Hematopoietic multipotent progenitor cell treated with erythropoietin and hydrocortisone succinate and interleukin-3 and kit ligand, for 17 days (in vitro differentiated cells): Measurements from ENCODE around the gene BCORL1.

Experiments
- DNase-seq: peaks from one replicate; pipeline ENCODE4 v3.0.0-alpha.2; 2015; ENCODE audit warnings: low spot score

The BCORL1 gene

GRCh38 chrX:130097507-130098209, 115.2 kb downstream of the BCORL1 start:
- peak; percentile 59 for DNase-seq

GRCh38 chrX:130098210-130098552, 115.7 kb downstream of the BCORL1 start:
- no peak for DNase-seq

DNA sequence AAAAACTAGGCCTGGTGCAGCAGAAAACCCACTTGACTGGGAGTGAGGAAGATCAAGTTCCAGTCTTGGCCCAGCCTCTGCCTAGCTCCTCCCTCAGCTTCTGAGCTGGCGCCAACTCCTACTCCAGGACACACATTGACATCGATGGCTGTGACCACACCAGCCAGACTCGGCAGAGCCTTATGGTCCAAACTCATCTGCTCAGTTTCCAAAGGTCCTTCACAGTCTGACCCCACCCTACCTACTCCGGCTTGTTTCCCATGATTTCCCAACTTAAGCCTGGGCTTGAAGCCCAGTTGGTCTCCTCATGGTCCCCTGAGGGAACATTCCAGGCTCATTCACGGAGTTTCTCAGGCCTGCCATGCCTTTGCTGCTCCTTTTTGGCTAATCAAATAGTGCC, 117.7 kb downstream of the BCORL1 start:
- no peak for DNase-seq

DNA sequence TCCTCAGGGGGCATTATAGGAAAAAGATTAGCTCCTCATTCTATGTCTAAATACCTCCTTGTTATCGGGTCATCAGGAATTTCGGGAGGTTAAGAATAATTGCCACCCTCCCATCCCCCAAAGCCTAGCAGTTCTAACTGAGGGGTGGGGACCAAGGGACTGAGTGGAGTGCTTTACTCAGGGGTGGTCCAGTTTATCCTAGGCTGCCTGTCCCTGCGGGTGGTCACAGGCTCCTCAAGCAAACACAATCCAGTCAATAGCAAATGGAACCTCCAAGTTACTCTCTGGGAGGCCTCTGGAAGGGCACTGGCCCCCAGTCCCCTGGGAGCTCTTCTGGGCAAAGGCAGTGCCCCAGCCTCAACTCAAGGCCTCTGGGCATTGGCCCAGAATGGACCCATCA, 121.2 kb downstream of the BCORL1 start:
- DNase-seq: no peak

GRCh38 chrX:130105244-130105643, 122.8 kb downstream of the BCORL1 start:
- DNase-seq: no peak

DNA sequence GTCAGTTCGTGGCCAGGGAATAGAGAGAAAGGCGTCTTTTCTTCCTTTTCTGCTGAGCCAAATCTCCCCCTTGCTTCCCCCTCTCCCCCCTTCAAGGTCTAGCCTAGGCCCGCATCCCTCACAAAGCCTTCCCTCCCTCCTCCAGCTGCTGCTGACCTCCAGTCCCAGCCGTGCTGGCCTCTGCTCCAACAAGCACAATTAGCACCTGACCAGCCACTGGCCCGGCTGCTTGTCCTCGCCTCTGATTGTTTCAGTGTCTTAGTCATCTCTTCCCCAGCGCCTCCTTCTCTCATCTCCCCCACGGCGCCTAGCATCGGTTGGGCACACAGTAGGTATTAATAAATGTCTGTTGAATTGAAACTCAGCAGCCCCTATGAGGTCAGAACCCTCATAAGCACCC, 123.6 kb downstream of the BCORL1 start:
- no peak for DNase-seq
